Mesendoderm (in vitro differentiated cells): ENCODE results near the gene COL13A1.

Experiments used
- DNase-seq: peaks from one replicate; pipeline ENCODE4 v3.0.0; 2013
- H2AK5ac ChIP-seq: 2 replicates; pipeline ENCODE4 v1.6.1; 2013; ENCODE audit warnings: low read length, inconsistent platforms
- H2BK120ac ChIP-seq: 2 replicates; pipeline ENCODE4 v1.6.1; 2013; ENCODE audit warnings: low read depth, mild to moderate bottlenecking, low read length, moderate library complexity, mixed read lengths
- H2BK15ac ChIP-seq: replicated peaks from 2 replicates; pipeline ENCODE4 v1.6.1; 2013; ENCODE audit warnings: low read depth, mild to moderate bottlenecking, moderate library complexity
- H2BK5ac ChIP-seq: 2 replicates; pipeline ENCODE4 v1.6.1; 2013; ENCODE audit warnings: low read length, inconsistent platforms
- H3K18ac ChIP-seq: 2 replicates; pipeline ENCODE4 v1.6.1; 2013; ENCODE audit warnings: mild to moderate bottlenecking, low read length, mixed read lengths
- H3K23ac ChIP-seq: one replicate; pipeline ENCODE4 v1.6.1; 2013; ENCODE audit warnings: low read length
- H3K27ac ChIP-seq: 2 replicates; pipeline ENCODE4 v1.5.1; 2013; ENCODE audit warnings: low read depth, mild to moderate bottlenecking, inconsistent platforms, low read length, moderate library complexity
- H3K27me3 ChIP-seq: 2 replicates; pipeline ENCODE4 v1.6.1; 2013; ENCODE audit warnings: low read length, control low read depth, mild to moderate bottlenecking, inconsistent platforms; ENCODE audit not compliant: insufficient read depth, poor library complexity
- H3K36me3 ChIP-seq: 2 replicates; pipeline ENCODE4 v1.6.1; 2013; ENCODE audit warnings: low read length, inconsistent platforms; ENCODE audit not compliant: control insufficient read depth, insufficient read depth
- H3K4ac ChIP-seq: one replicate; pipeline ENCODE4 v1.6.1; 2013; ENCODE audit warnings: low read depth, mild to moderate bottlenecking, low read length, moderate library complexity
- H3K4me1 ChIP-seq: 2 replicates; pipeline ENCODE4 v1.6.1; 2013; ENCODE audit warnings: low read depth, low read length, inconsistent platforms; ENCODE audit not compliant: control insufficient read depth
- H3K4me2 ChIP-seq: 2 replicates; pipeline ENCODE4 v1.6.1; 2013; ENCODE audit warnings: low read length
- H3K4me3 ChIP-seq: 2 replicates; pipeline ENCODE4 v1.5.1; 2013; ENCODE audit warnings: mild to moderate bottlenecking, low read length
- H3K56ac ChIP-seq: one replicate; pipeline ENCODE4 v1.6.1; 2013; ENCODE audit warnings: low read length
- H3K79me1 ChIP-seq: 2 replicates; pipeline ENCODE4 v1.6.1; 2013; ENCODE audit warnings: low read length, inconsistent platforms
- H3K79me2 ChIP-seq: 2 replicates; pipeline ENCODE4 v1.6.1; 2013; ENCODE audit warnings: mild to moderate bottlenecking, low read length; ENCODE audit not compliant: control insufficient read depth, insufficient read depth
- H3K9ac ChIP-seq: 2 replicates; pipeline ENCODE4 v1.6.1; 2013; ENCODE audit warnings: low read length, inconsistent platforms
- H4K5ac ChIP-seq: one replicate; pipeline ENCODE4 v1.6.1; 2013; ENCODE audit warnings: low read length
- H4K8ac ChIP-seq: one replicate; pipeline ENCODE4 v1.6.1; 2013; ENCODE audit warnings: low read depth, mild to moderate bottlenecking, control low read depth, low read length, moderate library complexity
- WGBS: extraction: QIAGEN DNeasy Blood & Tissue Kit; methylation state at CpG from one replicate; pipeline ENCODE4 v1.1.7; 2013; ENCODE audit warnings: low lambda C conversion rate, missing lambda C conversion rate; ENCODE audit not compliant: insufficient coverage; ENCODE audit errors: extremely low coverage; 5-methylcytosine and 5-hydroxymethylcytosine counted together

Gene COL13A1

GRCh38 chr10:69831231-69831855 is 29.6 kb downstream of the COL13A1 start:
- no peak overlapping the region for H3K18ac ChIP-seq
- no peaks in the 10 kb centered on the region for H3K79me2 ChIP-seq
- no peak overlapping the region for H2AK5ac ChIP-seq
- no CpG with 5 or more reads among the region's 5 CpGs for WGBS
- H3K23ac ChIP-seq: no peak overlapping the region
- peaks cover 1% of the 10 kb centered on the region for H3K36me3 ChIP-seq
- no peaks in the 10 kb centered on the region for H3K4me1 ChIP-seq
- H3K79me1 ChIP-seq: peaks cover 7% of the 10 kb centered on the region
- H2BK5ac ChIP-seq: no peak overlapping the region
- H3K4me3 ChIP-seq: no peak overlapping the region
- no peak overlapping the region for H2BK15ac ChIP-seq
- H4K5ac ChIP-seq: no peak overlapping the region
- no peak overlapping the region for H3K4ac ChIP-seq
- H3K56ac ChIP-seq: no peak overlapping the region
- no peak overlapping the region for H4K8ac ChIP-seq
- no peak overlapping the region for H3K4me2 ChIP-seq
- DNase-seq: no peak
- no peak overlapping the region for H2BK120ac ChIP-seq
- H3K9ac ChIP-seq: no peak overlapping the region
- H3K27ac ChIP-seq: no peak overlapping the region
- H3K27me3 ChIP-seq: no peaks in the 10 kb centered on the region

- H2BK15ac ChIP-seq: no peak overlapping the region
- H3K4me3 ChIP-seq: no peak overlapping the region
- H3K79me1 ChIP-seq: peaks cover 2% of the 10 kb centered on the region
- H3K9ac ChIP-seq: no peak overlapping the region
- no peaks in the 10 kb centered on the region for H3K36me3 ChIP-seq
- no peak overlapping the region for H2AK5ac ChIP-seq
- H3K79me2 ChIP-seq: no peaks in the 10 kb centered on the region
- peaks cover 12% of the 10 kb centered on the region for H3K4me1 ChIP-seq
- H4K8ac ChIP-seq: no peak overlapping the region
- H3K56ac ChIP-seq: no peak overlapping the region
- H2BK5ac ChIP-seq: no peak overlapping the region
- H3K4ac ChIP-seq: no peak overlapping the region
- no CpG with 5 or more reads among the region's 6 CpGs for WGBS
- no peak overlapping the region for H3K18ac ChIP-seq
- no peak for DNase-seq
- H3K23ac ChIP-seq: no peak overlapping the region
- H3K27me3 ChIP-seq: no peaks in the 10 kb centered on the region
- H3K27ac ChIP-seq: no peak overlapping the region
- no peak overlapping the region for H2BK120ac ChIP-seq
- H4K5ac ChIP-seq: no peak overlapping the region
- H3K4me2 ChIP-seq: no peak overlapping the region
Measured at GRCh38 chr10:69835233-69835632, 33.5 kb downstream of the COL13A1 start.

GRCh38 chr10:69835875-69836730 is 34.4 kb downstream of the COL13A1 start:
- Histone ChIP-seq H3K79me2 (no peaks in the 10 kb centered on the region), H3K4me3 (no peak overlapping the region), H2BK5ac (no peak overlapping the region), H4K8ac (no peak overlapping the region), H2BK15ac (no peak overlapping the region), H3K9ac (no peak overlapping the region), H4K5ac (no peak overlapping the region), H3K23ac (no peak overlapping the region), H3K56ac (no peak overlapping the region), H3K27me3 (no peaks in the 10 kb centered on the region), H3K4me2 (no peak overlapping the region), H2BK120ac (no peak overlapping the region), H3K18ac (no peak overlapping the region), H3K4me1 (peaks cover 15% of the 10 kb centered on the region), H2AK5ac (no peak overlapping the region), H3K4ac (no peak overlapping the region), H3K27ac (no peak overlapping the region), H3K36me3 (no peaks in the 10 kb centered on the region), H3K79me1 (peaks cover 4% of the 10 kb centered on the region)
- no CpG with 5 or more reads among the region's 8 CpGs for WGBS
- DNase-seq: no peak

GRCh38 chr10:69836731-69837030 is 35.0 kb downstream of the COL13A1 start:
- Histone ChIP-seq H2BK120ac (no peak overlapping the region), H3K27ac (no peak overlapping the region), H4K5ac (no peak overlapping the region), H3K79me1 (peaks cover 6% of the 10 kb centered on the region), H3K4me2 (no peak overlapping the region), H3K4ac (no peak overlapping the region), H3K79me2 (no peaks in the 10 kb centered on the region), H4K8ac (no peak overlapping the region), H3K9ac (no peak overlapping the region), H3K36me3 (no peaks in the 10 kb centered on the region), H3K27me3 (no peaks in the 10 kb centered on the region), H2AK5ac (no peak overlapping the region), H2BK5ac (no peak overlapping the region), H2BK15ac (no peak overlapping the region), H3K4me1 (peaks cover 17% of the 10 kb centered on the region), H3K23ac (no peak overlapping the region), H3K4me3 (no peak overlapping the region), H3K18ac (no peak overlapping the region), H3K56ac (no peak overlapping the region)
- WGBS: no CpG with 5 or more reads among the region's 6 CpGs
- no peak for DNase-seq

- H2BK5ac ChIP-seq: no peak overlapping the region
- no peak overlapping the region for H3K27ac ChIP-seq
- no peak overlapping the region for H3K56ac ChIP-seq
- no peaks in the 10 kb centered on the region for H3K36me3 ChIP-seq
- no peak overlapping the region for H3K4ac ChIP-seq
- no peak overlapping the region for H3K4me2 ChIP-seq
- peaks cover 17% of the 10 kb centered on the region for H3K4me1 ChIP-seq
- peaks cover 6% of the 10 kb centered on the region for H3K79me1 ChIP-seq
- H4K5ac ChIP-seq: no peak overlapping the region
- H3K79me2 ChIP-seq: peaks cover under 1% of the 10 kb centered on the region
- no peak overlapping the region for H2AK5ac ChIP-seq
- no peaks in the 10 kb centered on the region for H3K27me3 ChIP-seq
- H3K9ac ChIP-seq: no peak overlapping the region
- no peak overlapping the region for H3K18ac ChIP-seq
- H3K23ac ChIP-seq: no peak overlapping the region
- no peak overlapping the region for H2BK15ac ChIP-seq
- no peak overlapping the region for H2BK120ac ChIP-seq
- no peak overlapping the region for H3K4me3 ChIP-seq
- no peak overlapping the region for H4K8ac ChIP-seq
- no peak for DNase-seq
- WGBS: no CpG with 5 or more reads among the region's 5 CpGs
Measured at GRCh38 chr10:69837261-69837660, 35.6 kb downstream of the COL13A1 start.
